HUDEP-2 (cell line): Measurements from ENCODE around the gene KRTAP4-5.
"Not testable (repeated sequence)": the region's sequence is repeated elsewhere in the genome, so short reads cannot be mapped to it uniquely, and the experiment has no call there.

Experiments used
- DNase-seq, 76 experiments: peaks; one replicate each; lab custom pipeline; 2025; ENCODE audit not compliant: unreplicated experiment in 76 of 76; lab: John Stamatoyannopoulos, UW

Gene KRTAP4-5

DNA sequence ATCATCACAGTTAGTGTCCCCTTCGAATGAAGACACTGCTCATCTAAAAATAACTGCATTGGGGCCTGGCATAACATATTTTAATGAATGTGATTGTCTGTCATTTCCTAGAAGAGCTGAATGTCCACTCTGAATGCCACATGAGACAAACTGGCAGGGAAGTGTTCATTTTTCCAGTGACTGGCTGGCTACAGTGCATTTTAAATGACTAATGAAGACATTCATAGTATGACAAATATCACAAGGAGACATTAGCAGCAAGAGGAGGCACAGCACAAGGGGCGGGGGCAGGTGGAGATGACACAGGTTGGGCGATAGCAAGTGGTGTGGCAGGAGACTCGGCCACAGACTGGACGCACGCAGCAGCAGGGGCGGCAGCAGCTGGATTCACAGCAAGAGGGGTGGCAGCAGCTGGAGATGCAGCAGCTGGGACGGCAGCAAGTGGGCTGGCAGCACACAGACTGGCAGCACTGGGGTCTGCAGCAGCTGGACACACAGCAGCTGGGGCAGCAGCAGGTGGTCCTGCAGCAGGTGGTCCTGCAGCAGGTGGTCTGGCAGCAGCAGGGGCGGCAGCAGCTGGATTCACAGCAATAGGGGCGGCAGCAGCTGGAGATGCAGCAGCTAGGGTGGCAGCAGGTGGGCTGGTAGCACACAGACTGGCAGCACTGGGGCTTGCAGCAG lies 514 bp downstream of the KRTAP4-5 start:
- DNase-seq = not testable (repeated sequence)

DNA sequence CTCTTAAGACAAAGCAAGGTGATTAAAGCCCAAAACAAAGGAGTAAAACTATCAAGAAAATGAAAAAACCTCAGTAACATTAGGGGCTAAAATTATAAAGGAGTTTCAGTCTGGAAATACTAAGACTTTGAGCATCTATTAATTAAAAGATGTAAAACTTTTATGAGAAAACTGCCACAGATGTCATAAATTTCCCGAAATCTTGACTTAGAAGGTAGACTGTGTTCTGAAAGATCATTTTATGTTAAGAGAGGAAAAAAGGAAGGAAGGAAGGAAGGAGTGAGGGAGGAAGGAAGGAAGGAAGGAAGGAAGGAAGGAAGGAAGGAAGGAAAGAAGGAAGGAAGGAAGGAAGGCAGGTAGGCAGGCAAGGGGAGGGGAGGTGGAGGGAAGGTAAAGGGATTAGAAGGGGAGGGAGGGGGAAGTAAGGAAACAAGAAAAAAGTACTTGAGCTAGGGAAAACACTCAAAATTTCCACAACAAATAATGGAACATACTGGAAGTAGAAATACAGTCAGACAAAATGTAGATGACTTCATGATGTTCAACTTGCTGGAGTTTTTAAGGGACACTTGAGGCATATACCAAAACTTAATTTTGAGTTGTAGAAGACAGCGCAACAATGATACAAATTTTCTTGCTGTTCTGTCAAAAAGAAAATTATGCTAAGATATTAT lies 2.0 kb downstream of the KRTAP4-5 start:
- no peak for DNase-seq

DNA sequence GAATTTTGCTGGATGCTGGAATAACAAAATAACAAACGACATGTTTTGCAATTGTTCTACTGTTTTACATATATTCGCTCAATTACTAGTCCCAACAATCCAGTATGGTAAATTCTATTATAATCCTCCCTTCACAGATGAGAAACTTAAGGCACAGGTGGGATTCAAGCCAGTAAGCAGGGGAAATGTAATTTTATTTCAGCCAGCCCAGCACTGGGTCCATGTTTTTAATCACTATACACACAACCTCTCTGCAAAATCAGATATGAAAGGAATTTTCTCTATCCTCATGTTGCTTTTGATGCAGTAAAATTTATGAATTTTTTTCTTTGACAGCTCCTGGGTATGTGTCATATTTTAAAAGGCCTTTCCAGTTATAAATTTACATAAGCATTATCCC lies 4.4 kb downstream of the KRTAP4-5 start:
- DNase-seq = no peak

DNA sequence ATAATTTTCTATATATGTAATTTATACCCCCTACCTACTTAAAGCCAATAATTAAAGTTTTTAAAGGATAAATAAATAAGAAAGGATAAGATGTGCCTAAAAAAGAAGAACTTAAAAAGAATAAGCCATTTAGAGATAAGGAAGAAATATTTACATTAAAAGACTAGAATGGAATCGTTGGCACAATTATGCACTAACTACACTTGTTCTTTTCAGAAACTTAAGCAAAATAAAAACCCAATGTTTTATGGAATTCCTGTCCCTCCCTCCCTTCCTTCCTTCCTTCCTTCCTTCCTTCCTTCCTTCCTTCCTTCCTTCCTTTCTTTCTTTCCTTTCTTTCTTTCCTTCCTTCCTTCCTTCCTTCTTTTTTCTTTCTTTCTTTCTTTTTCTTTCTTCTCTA lies 4.8 kb downstream of the KRTAP4-5 start:
- no peak for DNase-seq

DNA sequence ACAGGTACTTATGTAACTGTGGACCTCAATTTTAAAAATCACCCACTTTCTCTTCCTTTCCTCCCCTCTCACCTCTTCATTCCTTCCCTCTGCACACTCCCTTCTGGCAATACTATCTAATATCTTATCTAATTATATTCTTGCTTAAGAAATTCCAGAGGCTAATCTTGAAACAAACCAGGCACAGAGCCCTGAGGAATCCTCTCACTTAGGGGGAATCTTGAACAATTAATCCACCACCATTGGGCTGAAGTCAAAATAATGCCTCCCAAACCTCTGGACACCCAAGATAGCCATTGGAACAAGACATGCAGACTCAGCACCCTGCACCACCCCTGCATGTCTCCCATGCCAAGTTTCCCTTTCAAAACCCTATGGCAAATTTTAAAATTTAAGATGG lies 8.3 kb downstream of the KRTAP4-5 start:
- DNase-seq = no peak

DNA sequence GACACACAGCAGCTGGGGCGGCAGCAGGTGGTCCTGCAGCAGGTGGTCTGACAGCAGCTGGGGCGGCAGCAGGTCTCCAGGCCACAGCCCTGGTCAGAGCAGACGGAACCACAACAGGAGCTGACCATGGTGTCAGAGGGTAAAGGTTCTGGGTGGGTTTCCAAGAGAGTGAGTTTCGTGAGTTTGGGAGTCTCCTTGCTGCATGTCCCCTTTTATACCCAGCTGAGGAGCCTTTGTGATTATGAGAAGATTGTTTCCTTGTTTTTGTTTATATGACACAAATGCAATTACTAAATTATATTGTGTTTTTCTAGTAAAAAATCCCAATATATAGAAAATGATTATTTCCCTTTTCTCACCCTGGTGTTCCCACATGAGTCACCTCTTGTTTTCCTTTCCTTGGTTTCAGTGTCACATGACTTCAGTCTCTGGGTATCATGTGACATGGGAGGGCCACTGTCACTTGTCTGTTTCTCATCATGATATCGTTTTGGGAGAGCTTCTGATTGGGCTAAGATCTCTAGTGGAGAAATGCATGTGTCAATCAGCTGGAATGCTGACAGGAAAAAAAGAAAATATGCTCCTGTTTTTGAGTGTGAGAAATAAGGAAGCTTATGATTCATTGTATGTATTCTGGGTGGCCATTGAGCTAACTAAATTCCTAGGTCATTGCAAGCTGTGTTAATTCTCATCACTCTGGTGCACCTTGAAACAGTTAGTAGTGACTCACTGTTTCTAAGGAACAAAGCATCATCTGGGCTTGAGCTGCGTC lies 9.1 kb downstream of the KRTAP4-5 start, which contains the start of gene KRTAP4-6:
Gene KRTAP4-6 (minus strand): TSS at position 185 of the 772 bp plus-strand sequence. CDS start 57 bp downstream, at position 128.
- DNase-seq = no peak

DNA sequence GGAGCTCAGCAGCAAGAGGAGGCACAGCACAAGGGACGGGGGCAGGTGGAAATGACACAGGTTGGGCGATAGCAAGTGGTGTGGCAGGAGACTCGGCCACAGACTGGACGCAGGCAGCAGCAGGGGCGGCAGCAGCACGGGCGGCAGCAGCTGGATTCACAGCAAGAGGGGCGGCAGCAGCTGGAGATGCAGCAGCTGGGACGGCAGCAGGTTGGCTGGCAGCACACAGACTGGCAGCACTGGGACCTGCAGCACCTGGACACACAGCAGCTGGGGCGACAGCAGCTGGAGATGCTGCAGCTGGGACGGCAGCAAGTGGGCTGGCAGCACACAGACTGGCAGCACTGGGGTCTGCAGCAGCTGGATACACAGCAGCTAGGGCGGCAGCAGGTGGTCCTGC lies 9.8 kb downstream of the KRTAP4-5 start:
- DNase-seq = not testable (repeated sequence)

DNA sequence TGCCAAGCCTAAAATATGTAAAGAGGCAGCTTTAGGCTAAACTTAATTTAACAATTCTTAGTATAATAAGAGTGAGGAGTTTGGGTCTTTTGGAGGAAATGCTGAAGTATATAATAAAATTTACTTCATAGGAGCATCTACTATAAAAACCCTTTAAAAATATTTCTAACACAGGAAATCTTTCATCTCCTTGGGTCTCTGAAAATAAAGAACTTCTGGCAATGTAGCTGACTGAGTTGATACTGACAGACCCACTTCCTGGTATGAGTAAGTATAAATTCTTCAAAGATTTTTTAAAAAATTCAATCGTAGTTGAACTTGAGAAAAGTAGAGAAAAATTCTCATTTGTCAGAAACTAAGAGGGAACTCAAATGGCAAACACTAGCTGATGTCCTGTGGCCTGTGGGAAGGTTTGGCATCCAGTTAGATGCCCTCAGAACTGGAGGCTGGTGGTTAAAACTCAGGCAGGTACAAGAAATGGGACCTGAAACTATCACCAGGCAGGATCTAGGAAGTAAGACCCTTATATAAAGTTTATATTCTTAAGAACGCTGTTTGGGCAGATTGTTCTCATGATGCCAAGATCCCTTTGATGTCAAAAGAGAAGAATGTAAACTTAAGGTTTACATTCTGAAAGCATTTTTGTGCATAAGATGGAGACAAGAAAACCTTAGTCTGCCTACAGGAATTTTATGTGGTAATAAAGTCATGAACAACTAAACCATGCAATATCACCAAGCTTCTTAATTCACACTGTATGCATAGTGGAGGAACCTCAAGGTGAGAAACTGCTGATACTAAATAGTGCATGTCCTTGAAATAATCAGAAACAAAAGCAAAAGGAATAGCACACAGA lies 15.5 kb downstream of the KRTAP4-5 start:
- DNase-seq = no peak

DNA sequence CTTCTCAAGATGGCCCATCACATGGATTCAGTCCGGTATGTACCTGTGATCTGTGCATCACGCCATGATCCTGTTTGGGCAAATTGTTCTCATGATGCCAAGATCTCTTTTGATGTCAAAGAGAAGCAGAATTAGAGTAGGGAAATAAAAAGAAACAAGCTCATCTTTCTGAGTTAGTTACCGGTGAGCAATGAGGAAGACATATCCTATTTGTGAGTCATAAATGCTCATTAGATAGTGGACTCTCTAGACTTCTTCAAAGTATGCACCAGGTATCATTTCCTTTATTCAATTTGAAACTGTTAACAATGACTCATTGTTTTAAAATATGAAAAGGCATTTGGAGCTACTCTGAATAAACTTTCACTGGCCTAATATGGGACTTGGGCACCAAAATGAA lies 17.6 kb downstream of the KRTAP4-5 start:
- no peak for DNase-seq

DNA sequence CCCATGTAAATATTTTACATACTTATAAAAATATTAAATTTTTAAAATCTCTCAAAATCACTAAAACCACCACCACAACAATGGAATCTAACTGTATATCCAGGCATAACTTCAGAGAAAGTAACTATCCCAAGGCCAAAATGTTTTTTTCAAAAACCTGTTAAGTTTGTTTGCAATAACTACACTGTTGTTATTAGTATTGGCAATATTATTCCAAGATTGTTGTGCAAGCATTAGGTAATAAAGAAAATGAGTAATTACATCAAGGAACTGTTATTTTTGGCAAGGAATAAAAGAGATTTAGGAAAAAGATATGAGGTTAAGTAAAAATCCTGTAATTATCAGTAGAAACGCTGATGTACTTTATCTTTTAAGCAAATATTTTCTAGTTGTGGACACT lies 22.3 kb downstream of the KRTAP4-5 start:
- DNase-seq = no peak

DNA sequence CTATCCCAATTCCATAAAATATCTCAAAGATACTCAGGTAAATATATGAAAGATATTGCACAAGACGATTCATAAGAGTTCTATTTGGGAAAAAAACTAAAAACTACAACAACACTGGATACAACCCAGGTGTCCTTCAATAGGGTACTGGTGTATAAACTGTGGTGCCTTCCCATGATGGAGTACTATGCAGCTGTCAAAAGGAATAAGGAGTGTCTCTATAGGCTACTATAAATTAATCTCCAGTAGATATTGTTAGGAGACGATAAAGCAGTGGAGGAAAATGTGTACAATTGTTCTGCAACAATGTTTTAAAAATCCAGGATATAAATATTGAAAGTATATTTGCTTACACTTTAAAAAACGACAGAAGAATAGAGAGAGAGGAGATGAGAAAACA lies 23.2 kb downstream of the KRTAP4-5 start:
- no peak for DNase-seq

DNA sequence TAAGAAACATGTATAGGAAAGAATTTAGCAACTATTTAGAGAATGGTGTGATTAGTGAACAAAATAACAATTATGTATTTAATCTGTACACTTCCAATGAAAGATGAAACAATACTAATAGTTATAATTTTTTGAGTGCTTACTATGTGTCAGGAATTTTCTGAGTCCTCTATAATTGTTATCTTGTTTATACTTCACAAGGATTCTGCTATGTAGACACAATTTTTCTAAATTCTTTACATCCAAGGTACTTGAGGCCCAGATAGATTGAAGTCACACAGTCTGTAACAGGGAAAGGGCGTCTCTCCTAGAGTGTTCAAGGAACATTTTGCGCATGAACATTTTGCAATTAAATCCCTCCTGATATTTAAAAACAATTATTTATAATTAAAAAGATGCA lies 24.6 kb downstream of the KRTAP4-5 start:
- no peak for DNase-seq

DNA sequence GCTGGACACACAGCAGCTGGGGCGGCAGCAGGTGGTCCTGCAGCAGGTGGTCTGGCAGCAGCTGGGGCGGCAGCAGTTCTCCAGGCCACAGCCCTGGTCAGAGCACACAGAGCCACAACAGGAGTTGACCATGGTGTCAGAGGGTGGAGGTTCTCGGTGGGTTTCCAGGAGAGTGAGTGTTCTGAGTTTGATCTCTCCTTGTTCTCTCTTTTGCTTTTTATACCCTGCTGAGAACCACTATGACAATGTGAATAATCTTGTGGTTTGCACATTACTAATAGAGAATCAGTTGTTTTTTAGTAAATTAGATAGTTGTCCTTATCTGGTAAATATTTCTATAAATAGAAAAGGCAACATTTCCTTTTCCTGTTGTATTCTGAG lies 25.6 kb downstream of the KRTAP4-5 start, which contains the start of gene KRTAP4-12:
Gene KRTAP4-12 (minus strand): TSS at position 192 of the 381 bp plus-strand sequence. CDS start 60 bp downstream, at position 132.
- DNase-seq = not testable (repeated sequence)

DNA sequence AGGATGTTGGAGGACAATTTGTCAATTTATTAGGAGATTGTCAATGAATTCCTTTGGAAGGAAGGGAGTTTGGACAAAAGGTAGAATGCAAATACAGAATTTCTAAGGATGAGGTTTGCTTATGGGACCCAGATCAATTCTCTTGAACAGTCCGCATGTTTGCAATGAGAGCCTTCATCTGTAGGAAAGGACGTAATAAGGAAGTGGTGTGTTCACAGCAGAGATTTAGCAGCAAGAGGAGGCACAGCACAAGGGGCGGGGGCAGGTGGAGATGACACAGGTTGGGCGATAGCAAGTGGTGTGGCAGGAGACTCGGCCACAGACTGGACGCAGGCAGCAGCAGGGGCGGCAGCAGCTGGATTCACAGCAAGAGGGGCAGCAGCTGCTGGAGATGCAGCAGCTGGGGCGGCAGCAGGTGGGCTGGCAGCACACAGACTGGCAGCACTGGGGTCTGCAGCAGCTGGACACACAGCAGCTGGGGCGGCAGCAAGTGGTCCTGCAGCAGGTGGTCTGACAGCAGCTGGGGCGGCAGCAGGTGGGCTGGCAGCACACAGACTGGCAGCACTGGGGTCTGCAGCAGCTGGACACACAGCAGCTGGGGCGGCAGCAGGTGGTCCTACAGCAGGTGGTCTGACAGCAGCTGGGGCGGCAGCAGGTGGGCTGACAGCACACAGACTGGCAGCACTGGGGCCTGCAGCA lies 26.2 kb downstream of the KRTAP4-5 start:
- DNase-seq = not testable (repeated sequence)

DNA sequence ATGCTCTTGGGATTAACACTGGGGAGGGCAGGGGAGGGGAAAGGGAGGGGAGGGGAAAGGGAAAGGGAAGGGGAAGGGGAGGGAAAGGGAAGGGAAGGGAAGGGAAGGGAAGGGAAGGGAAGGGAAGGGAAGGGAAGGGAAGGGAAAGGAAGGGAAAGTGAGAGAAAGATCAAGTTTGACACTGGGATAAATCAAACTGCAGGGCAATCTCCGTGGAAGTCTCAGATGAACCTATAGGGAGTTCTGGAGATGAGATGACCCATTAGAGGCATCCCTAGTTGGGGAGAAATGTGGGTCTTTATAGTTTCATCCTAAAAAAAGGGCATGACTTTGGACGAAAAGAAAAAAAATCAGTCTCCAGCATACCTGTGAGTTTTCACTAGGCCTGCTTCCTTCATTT lies 27.9 kb downstream of the KRTAP4-5 start:
- no peak for DNase-seq

DNA sequence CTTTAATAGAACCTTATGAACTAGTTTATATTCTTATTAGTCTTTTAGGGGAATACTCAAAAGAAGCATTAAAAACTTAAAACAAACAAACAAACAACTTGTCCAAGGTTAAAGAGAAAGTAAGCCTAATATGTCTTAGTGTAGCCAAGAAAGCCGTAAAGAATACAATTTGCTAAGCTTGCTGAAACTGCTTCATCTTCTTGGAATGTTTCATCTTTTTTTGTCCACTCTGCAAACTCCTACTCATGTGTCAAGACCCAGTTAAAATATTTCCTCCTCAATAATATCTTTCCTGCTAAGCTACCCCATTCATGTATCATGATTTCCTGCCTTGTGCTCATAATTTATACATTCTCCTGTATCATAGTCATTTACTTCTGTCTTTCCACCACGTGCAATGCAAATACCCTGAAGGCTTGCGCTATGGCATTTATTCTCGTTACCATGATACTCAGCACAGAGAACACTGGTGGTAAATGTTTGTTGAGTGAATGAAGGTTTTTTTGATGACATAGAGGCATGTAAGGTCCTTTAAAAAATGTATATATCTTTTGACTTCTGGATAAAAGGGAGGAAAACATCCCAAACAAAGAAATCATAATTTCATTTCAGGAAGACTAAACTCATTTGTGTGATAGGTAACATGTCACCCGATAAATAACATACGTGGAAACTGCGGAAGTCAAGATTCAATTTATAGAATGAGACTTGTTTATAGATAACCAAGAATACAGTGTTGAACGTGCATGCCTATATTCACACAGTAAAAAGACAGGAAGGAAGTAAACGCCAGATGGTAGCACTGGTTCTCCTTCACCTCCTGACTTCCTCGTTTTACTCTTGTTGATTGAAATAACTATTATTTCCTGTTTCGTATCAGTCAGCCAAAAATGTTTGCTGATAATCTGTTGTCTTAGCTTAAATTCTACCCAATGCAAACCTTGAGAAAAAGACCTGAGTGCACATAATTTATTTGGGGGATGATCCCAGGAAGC lies 29.6 kb downstream of the KRTAP4-5 start:
- not testable (repeated sequence) for DNase-seq

DNA sequence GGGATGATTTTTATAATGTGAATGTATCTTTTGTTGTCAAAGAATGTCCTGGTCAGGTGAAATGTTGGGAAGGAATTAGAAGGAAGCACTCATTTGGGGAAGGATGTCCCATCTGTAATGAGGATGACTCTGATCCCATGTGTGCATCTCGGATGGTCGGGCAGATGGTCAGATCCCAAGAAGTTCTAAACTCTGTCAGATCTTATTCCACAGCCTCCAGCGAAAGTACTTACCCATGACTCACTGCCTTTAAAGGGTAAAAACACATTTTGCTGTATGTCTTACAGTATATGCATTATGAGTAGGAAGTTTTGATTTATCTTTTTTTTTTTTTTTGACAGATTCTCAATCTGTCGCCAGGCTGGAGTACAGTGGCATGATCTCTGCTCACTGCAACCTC lies 30.9 kb downstream of the KRTAP4-5 start:
- no peak for DNase-seq

DNA sequence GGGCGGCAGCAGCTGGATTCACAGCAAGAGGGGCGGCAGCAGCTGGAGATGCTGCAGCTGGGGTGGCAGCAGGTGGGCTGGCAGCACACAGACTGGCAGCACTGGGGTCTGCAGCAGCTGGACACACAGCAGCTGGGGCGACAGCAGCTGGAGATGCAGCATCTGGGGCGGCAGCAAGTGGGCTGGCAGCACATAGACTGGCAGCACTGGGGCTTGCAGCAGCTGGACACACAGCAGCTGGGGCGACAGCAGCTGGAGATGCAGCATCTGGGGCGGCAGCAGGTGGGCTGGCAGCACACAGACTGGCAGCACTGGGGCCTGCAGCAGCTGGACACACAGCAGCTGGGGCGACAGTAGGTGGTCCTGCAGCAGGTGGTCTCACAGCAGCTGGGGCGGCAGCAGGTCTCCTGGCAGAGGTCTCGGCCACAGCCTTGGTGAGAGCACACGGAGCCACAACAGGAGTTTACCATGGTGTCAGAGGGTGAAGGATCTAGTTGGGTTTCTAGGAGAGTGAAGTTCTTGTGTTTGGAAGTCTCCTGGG lies 31.7 kb downstream of the KRTAP4-5 start, which contains the start of gene KRTAP4-11:
Gene KRTAP4-11 (minus strand): TSS at position 528 of the 541 bp plus-strand sequence. CDS start 58 bp downstream, at position 470.
- DNase-seq = not testable (repeated sequence)
